ENCODE measurements around the gene CCDC144A. TPM values are rescaled to one million over a fixed set of nuclear protein-coding genes. Genes with fewer than 3 reads are reported as not detected.
"Not testable (repeated sequence)": the region's sequence is repeated elsewhere in the genome, so short reads cannot be mapped to it uniquely, and the experiment has no call there.

Gene CCDC144A
- total RNA-seq, 1 experiment from 2014 or later: 0.42 TPM

GRCh38 chr17:16820161-16820877 is 130.3 kb downstream of the CCDC144A start:
- no peak for DNase-seq (ENCODE audit: low read depth)

- no peak for DNase-seq (ENCODE audit: low read depth)
These were observed 131.0 kb downstream of the CCDC144A start for GRCh38 chr17:16820979-16821543.

- DNase-seq (ENCODE audit: low read depth): not testable (repeated sequence)
These were observed 132.1 kb downstream of the CCDC144A start for GRCh38 chr17:16822133-16822532.

GRCh38 chr17:16823768-16824406 is 133.8 kb downstream of the CCDC144A start:
- DNase-seq (ENCODE audit: low read depth): not testable (repeated sequence)

Other genes with a start within 250 kb of the CCDC144A start
- 1.1 and 1.6 TPM in 2 replicates for gene LRRC75A, start 198.0 kb upstream of the CCDC144A start, total RNA-seq (2014; rRNA removed; shearing (Covaris generic))
- gene ZNF287, start 121.0 kb upstream of the CCDC144A start, total RNA-seq (2014; rRNA removed; shearing (Covaris generic)): 4.1 and 8.1 TPM in 2 replicates
- gene ZNF624, start 36.4 kb upstream of the CCDC144A start, total RNA-seq (2014; rRNA removed; shearing (Covaris generic)): 2.0 and 2.1 TPM in 2 replicates